Measurements from ENCODE around the gene CCNL1. TPM values are rescaled to one million over a fixed set of nuclear protein-coding genes. Genes with fewer than 3 reads are reported as not detected.
"Not testable (repeated sequence)": the region's sequence is repeated elsewhere in the genome, so short reads cannot be mapped to it uniquely, and the experiment has no call there.

CCNL1 gene
- 100 to 1,000 TPM; 160 to 237 (median 213) TPM for polyA plus RNA-seq (ENCODE audit: insufficient read depth in 1 of 5, insufficient read length in 5 of 5, low replicate concordance in 1 of 5)
- long read RNA-seq, donor 1, full-length matches to known transcripts, result 53 of 62 reads
- long read RNA-seq, donor 1, partial matches to known transcripts, result 9 of 62 reads
- long read RNA-seq, donor 1, other reads (novel, unspliced or antisense), result 0 of 62 reads
- long read RNA-seq, donor 2, full-length matches to known transcripts, result 16 of 16 reads
- long read RNA-seq, donor 2, partial matches to known transcripts, result 0 of 16 reads
- long read RNA-seq, donor 2, other reads (novel, unspliced or antisense), result 0 of 16 reads
- long read RNA-seq, donor 3, full-length matches to known transcripts, result 36 of 42 reads
- long read RNA-seq, donor 3, partial matches to known transcripts, result 6 of 42 reads
- long read RNA-seq, donor 3, other reads (novel, unspliced or antisense), result 0 of 42 reads
- long read RNA-seq, donor 4, full-length matches to known transcripts, result 21 of 39 reads
- long read RNA-seq, donor 4, partial matches to known transcripts, result 18 of 39 reads
- long read RNA-seq, donor 4, other reads (novel, unspliced or antisense), result 0 of 39 reads
- long read RNA-seq, donor 5, full-length matches to known transcripts, result 42 of 64 reads
- long read RNA-seq, donor 5, partial matches to known transcripts, result 22 of 64 reads
- long read RNA-seq, donor 5, other reads (novel, unspliced or antisense), result 0 of 64 reads
- long read RNA-seq, donor 6, full-length matches to known transcripts, result 38 of 61 reads
- long read RNA-seq, donor 6, partial matches to known transcripts, result 23 of 61 reads
- long read RNA-seq, donor 6, other reads (novel, unspliced or antisense), result 0 of 61 reads
- long read RNA-seq, donor 7, full-length matches to known transcripts, result 24 of 24 reads
- long read RNA-seq, donor 7, partial matches to known transcripts, result 0 of 24 reads
- long read RNA-seq, donor 7, other reads (novel, unspliced or antisense), result 0 of 24 reads
- long read RNA-seq, donor 8, full-length matches to known transcripts, result 10 of 10 reads
- long read RNA-seq, donor 8, partial matches to known transcripts, result 0 of 10 reads
- long read RNA-seq, donor 8, other reads (novel, unspliced or antisense), result 0 of 10 reads

- peak; percentile 98 for DNase-seq
These were observed at the start of gene CCNL1 for GRCh38 chr3:157159762-157160657. Gene CCNL1, minus strand, starts transcription at chr3:157160147. Its CDS starts 53 bp downstream, at chr3:157160094.

GRCh38 chr3:157204880-157205279 is 44.9 kb upstream of the CCNL1 start:
- DNase-seq, result no peak

DNA sequence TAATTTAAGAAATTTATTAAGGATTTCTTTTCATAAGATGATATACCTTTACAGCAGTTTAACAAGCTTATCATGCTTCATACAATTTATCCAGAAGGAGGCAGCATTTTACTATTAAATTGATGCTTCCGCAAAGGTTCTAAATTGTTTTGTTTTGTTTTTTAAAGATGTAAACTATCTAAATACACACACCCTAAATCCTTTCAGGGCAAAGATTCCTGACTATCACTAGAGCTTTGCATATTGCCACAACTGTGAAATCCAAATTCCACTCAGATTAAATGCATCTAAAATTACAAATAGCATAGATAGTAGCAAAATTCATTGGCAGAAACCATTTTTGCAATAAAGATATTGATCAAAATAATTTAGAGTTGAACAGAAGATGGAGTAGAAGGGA is 44.5 kb upstream of the CCNL1 start:
- DNase-seq, result peak; percentile 11 to 32

DNA sequence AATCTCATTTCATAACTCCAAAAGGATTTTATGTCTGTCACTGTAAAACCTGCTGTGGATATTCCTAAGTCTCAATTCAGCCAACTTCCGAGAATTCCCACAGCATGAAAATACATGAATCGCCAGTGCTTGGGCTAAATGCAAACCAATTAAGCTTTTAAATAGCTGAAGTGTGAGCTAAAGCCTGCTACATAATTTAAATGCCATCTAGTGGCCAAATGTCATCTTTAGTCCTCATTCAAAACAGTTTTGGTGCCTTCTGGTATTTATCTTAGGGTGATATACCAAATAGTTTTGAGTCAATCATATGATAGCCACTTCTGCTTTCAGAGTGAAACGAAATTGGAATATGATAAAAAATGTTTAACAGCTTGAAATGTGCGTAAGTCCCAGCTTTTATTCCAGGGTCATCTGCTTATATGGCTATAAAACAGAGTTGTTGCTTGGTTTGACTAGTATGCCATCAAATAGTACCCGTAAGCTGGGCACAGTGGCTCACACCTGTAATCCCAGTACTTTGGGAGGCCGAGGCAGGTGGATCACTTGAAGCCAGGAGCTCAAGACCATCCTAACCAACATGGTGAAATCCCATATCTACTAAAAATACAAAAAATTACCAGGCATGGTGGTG is 41.8 kb upstream of the CCNL1 start:
- peak; percentile 4 to 9 for DNase-seq

DNA sequence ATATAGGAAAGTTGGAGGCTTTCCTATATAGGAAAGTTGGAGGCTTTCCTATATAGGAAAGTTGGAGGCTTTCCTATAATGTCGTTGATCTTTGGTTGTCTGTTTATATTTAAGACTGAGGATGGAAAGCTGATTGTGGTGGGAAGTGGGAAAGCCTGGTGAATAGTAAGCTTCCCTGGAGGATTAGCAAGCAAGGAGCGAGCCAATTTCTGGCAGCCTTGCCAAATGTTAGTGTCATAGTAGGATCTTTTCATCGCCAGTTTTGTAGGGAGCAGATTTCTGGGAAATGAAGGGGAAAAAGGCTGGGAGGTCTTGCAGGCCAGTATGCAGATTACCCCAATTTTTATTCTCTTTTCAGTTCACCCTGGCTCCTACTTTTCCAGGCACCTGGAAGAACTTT is 39.9 kb upstream of the CCNL1 start:
- DNase-seq, result no peak

GRCh38 chr3:157195965-157196364 is 36.0 kb upstream of the CCNL1 start:
- DNase-seq, result no peak

GRCh38 chr3:157191149-157191548 is 31.2 kb upstream of the CCNL1 start:
- not testable (repeated sequence) for DNase-seq

DNA sequence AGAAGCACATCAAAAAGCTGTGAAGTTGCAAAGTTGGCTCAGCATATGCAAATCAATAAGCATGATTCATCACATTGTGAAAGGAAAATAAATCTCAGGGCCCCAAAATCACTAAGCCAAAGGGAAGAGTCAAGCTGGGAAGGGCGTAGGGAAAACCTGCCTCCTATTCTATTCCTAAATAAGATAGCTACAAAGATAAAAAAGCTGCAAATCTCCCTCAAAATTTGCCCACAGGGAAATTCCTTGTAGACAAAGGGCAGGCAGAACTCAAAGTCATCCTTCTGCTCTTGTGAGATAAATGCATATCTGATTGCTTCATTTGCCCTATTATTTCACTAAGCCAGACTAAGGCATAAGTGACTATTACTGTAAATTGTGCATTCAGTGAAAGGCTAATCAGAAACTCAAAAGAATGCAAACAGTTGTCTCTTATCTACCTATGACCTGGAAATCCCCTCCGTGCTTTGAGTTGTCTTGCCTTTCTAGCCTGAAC is 30.5 kb upstream of the CCNL1 start:
- DNase-seq, result no peak

- no peak for DNase-seq
These were observed 28.4 kb upstream of the CCNL1 start for GRCh38 chr3:157188391-157188790.

DNA sequence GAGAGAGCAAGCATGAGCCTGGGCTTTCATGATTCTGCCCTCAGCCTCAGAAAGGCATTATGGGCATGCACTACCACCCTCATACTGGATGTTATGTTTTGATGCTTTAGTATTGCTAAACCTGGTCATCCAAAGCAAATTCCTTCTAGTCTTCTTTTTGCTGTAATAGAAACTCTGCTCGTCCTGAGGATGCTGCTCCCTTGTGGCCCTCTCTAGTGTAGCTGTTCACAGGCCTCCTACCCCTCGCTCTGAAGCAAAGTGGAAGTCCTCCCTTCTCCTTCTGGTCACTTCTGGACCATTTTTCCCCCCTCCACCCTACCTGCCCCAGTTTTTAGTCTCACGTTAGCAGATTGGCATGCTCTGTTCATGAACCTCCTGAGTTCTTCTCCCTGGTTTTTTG is 22.9 kb upstream of the CCNL1 start:
- no peak for DNase-seq

DNA sequence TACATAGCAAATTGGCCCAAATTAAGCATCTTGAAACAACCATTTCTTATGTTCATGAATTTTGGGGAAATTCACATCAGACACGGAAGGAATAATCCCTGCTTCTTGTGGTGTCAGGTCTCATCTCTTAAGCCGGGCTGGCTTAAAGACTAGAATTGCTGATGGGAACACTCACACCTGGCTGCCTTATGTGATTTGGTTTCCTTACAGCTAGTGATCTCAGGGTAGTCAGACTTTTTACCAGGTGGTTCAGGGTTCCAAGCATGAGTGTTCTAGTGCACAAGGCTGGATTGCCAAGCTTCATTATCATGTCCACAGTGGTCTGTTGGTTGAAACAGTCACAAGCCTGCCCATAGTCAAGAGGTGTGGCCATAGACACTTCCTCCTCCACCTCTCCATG is 20.3 kb upstream of the CCNL1 start:
- DNase-seq, result no peak

GRCh38 chr3:157179365-157179803 is 19.4 kb upstream of the CCNL1 start:
- DNase-seq, result no peak

DNA sequence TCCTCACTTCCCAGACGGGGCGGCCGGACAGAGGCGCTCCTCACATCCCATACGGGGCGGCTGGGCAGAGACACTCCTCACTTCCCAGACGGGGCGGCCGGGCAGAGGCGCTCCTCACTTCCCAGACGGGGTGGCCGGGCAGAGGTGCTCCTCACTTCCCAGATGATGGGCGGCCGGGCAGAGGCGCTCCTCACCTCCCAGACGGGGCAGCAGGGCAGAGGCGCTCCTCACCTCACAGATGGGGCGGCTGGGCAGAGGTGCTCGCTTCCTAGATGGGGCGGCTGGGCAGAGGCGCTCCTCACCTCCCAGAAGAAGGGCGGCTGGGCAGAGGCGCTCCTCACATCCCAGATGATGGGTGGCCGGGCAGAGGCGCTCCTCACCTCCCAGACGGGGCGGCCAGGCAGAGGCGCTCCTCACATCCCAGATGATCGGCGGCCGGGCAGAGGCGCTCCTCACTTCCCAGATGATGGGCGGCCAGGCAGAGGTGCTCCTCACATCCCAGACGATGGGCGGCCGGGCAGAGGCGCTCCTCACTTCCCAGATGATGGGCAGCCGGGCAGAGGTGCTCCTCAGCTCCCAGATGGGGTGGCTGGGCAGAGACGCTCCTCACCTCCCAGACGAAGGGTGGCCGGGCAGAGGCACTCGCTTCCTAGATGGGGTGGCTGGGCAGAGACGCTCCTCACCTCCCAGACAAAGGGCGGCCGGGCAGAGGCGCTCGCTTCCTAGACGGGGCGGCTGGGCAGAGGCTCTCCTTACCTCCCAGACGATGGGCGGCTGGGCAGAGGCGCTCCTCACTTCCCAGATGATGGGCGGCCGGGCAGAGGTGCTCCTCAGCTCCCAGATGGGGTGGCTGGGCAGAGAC is 18.8 kb upstream of the CCNL1 start:
- DNase-seq, result not testable (repeated sequence)

- DNase-seq, result not testable (repeated sequence)
These were observed 18.0 kb upstream of the CCNL1 start for GRCh38 chr3:157177801-157178453.

DNA sequence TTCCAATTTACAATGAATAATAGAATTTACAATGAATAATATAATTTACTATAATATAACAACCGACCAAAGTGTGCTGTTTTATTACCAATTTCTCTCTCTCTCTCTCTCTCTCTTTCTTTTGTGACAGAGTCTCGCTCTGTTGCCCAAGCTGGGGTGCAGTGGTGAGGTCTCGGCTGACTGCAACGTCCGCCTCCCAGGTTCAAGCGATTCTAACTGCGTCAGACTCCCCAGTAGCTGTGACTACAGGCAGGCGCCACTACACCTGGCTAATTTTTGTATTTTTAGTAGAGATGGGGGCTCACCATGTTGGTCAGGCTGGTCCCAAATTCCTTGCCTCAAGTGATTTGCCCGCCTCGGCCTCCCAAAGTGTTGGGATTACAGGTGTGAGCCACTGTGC is 17.0 kb upstream of the CCNL1 start:
- DNase-seq, result no peak

- DNase-seq, result peak in 1 of 2 donors; percentile 45
These were observed 16.0 kb upstream of the CCNL1 start for GRCh38 chr3:157175691-157176507.

DNA sequence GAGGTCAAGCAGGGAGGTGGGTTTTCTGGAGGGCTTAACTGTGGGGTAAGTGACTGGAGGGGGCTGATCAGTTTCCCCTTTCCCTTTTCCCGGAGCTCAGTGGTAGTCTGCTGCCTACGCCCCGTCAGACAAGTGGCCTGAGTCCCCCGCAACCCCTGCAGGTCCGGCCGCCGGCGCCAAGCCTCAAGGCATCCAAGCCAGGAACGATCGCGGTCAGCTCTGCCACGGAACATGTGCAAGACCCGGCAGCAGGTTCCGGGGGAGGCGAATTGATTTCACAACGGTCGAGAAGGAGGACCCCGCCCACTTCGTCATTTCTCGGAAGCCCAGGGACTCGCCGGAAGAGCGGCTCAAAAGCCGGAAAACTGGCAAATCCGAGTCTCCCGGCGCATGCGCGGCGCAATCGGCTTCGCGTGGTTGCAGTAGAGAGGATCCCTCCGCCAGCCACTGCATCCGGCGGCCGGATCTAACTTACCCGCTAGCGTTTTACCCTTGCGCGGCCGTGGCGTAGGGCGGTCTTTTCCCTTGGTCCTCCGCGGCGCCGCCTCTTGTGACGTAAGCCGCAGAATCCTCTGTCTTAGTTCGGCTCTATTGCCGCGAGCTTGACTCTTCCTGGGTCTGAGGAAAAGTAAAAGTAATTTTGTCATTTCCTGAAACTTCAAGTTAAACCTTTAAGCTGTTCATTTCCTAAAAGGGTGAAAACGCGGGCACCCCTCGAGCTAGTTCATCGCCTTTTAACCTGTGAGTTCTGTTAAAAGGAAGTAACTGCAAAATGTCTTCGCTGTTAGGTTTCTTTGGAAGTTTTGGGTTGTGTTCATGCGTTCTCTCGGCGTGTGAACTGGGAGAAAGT is 14.9 kb upstream of the CCNL1 start:
- peak; percentile 99 to 100 for DNase-seq

Data from right lung (tissue), 10 donors.